Urothelium cell line (cell line): Measurements from ENCODE around the gene RPIA.
"Not testable (repeated sequence)": the region's sequence is repeated elsewhere in the genome, so short reads cannot be mapped to it uniquely, and the experiment has no call there.

ENCODE experiments used
- DNase-seq: peaks from one replicate; pipeline ENCODE4 v3.0.0; 2011; ENCODE audit warnings: low spot score, mixed read lengths
- FAIRE-seq: peaks from 2 replicates; lab custom pipeline; 2011; peaks lifted over from hg19 to GRCh38; lab: Jason Lieb, UNC

The RPIA gene

GRCh38 chr2:88765154-88765888 is 73.8 kb downstream of the RPIA start:
- DNase-seq (no peak), FAIRE-seq (no peak)

GRCh38 chr2:88765889-88766481 is 74.5 kb downstream of the RPIA start:
- FAIRE-seq, DNase-seq: not testable (repeated sequence)

- no peak for FAIRE-seq
Measured at GRCh38 chr2:88770016-88770415, 78.5 kb downstream of the RPIA start.

GRCh38 chr2:88773233-88774028 is 82.0 kb downstream of the RPIA start:
- not testable (repeated sequence) for DNase-seq, FAIRE-seq

More at GRCh38 chr2:88770016-88770415, 78.5 kb downstream of the RPIA start:
- no peak for DNase-seq

GRCh38 chr2:88789213-88789612 is 97.7 kb downstream of the RPIA start:
- DNase-seq, FAIRE-seq: not testable (repeated sequence)

- not testable (repeated sequence) for DNase-seq, FAIRE-seq
Measured at GRCh38 chr2:88795932-88796331, 104.5 kb downstream of the RPIA start.

GRCh38 chr2:88796523-88796922 is 105.0 kb downstream of the RPIA start:
- not testable (repeated sequence) for DNase-seq, FAIRE-seq

GRCh38 chr2:88797164-88797563 is 105.7 kb downstream of the RPIA start:
- FAIRE-seq, DNase-seq: not testable (repeated sequence)
